Endothelial cell of umbilical vein (primary cell): ENCODE data around the gene TOM1L2. TPM values are rescaled to one million over a fixed set of nuclear protein-coding genes. Genes with fewer than 3 reads are reported as not detected.

Experiments
- BruUV-seq: library from RNA; stranded (reverse); fragments of 400-500 nt; replicated peaks from 2 replicates; lab custom pipeline; 2021; lab: Mats Ljungman, UMichigan
- CTCF ChIA-PET: fragments of 300-600, 350-600 bp; sonication (Branson Sonifier 250); formaldehyde crosslinking; loops from one replicate; lab custom pipeline; 2021; ENCODE audit warnings: antibody characterized with exemption, inconsistent platforms; lab: Charles Lee
- POLR2A ChIA-PET: fragments of 300-600, 350-600 bp; sonication (Branson Sonifier 250); formaldehyde crosslinking; loops from one replicate; lab custom pipeline; 2021; ENCODE audit warnings: antibody characterized with exemption, inconsistent platforms; lab: Charles Lee
- DNase-seq: peaks from one replicate; pipeline ENCODE4 v3.0.0-alpha.2; 2011; ENCODE audit warnings: low read depth, low spot score
- FAIRE-seq: peaks from 2 replicates; lab custom pipeline; 2011; peaks lifted over from hg19 to GRCh38; lab: Jason Lieb, UNC
- H2AFZ ChIP-seq: 2 replicates; pipeline ENCODE4 v1.6.0; 2012; ENCODE audit warnings: low read depth, low read length, control low read depth, inconsistent platforms
- H3K27ac ChIP-seq: 2 replicates; pipeline ENCODE4 v1.5.1; 2011; ENCODE audit warnings: low read depth, mild to moderate bottlenecking, control low read depth, low read length, moderate library complexity; ENCODE audit not compliant: insufficient read depth
- H3K27me3 ChIP-seq, 2 experiments: 2 replicates each; pipeline versions ENCODE4 v1.6.0 to v1.6.1; 2011; ENCODE audit warnings: low read length in 2 of 2, mixed read lengths in 1 of 2; ENCODE audit not compliant: control insufficient read depth in 2 of 2, insufficient read depth in 2 of 2
- H3K36me3 ChIP-seq, 2 experiments: 2 replicates in 1 of 2; 3 replicates in 1 of 2; pipeline ENCODE4 v1.5.1; 2011; ENCODE audit warnings: low read length in 2 of 2, mild to moderate bottlenecking in 1 of 2, moderate library complexity in 1 of 2; ENCODE audit not compliant: control insufficient read depth in 2 of 2, insufficient read depth in 2 of 2; ENCODE audit errors: extremely low read depth in 1 of 2
- H3K4me1 ChIP-seq: 3 replicates; pipeline ENCODE4 v1.5.1; 2011; ENCODE audit warnings: mild to moderate bottlenecking, low read length; ENCODE audit not compliant: control insufficient read depth, insufficient read depth; ENCODE audit errors: extremely low read depth
- H3K4me2 ChIP-seq: 2 replicates; pipeline ENCODE4 v1.6.1; 2011; ENCODE audit warnings: low read length, control low read depth, mixed read lengths; ENCODE audit not compliant: insufficient read depth
- H3K4me3 ChIP-seq, 3 experiments: fragments of 200-600 bp in 1 of 3; sonication (generic), shearing (Covaris generic) in 1 of 3; replicated peaks in 1 of 3; 2 replicates each; pipeline ENCODE4 v1.5.1; 2011 to 2016; ENCODE audit warnings: control low read depth in 3 of 3, low read length in 3 of 3, mild to moderate bottlenecking in 2 of 3, inconsistent platforms in 1 of 3, low read depth in 1 of 3, moderate library complexity in 1 of 3; ENCODE audit not compliant: insufficient read depth in 1 of 3
- H3K79me2 ChIP-seq: 2 replicates; pipeline ENCODE4 v1.6.0; 2012; ENCODE audit warnings: low read length, inconsistent platforms; ENCODE audit not compliant: control insufficient read depth, insufficient read depth
- H3K9ac ChIP-seq: replicated peaks from 2 replicates; pipeline ENCODE3; 2011; ENCODE audit warnings: low read length, control low read depth; ENCODE audit not compliant: insufficient read depth; ENCODE audit errors: extremely low read depth
- H3K9me1 ChIP-seq: replicated peaks from 3 replicates; pipeline ENCODE4 v1.6.0; 2011; ENCODE audit warnings: mild to moderate bottlenecking, low read length; ENCODE audit not compliant: control insufficient read depth, insufficient read depth; ENCODE audit errors: extremely low read depth
- H3K9me3 ChIP-seq: replicated peaks from 2 replicates; pipeline ENCODE4 v1.5.1; 2012; ENCODE audit warnings: low read length, inconsistent platforms; ENCODE audit not compliant: control insufficient read depth, insufficient read depth
- H4K20me1 ChIP-seq: replicated peaks from 2 replicates; pipeline ENCODE3; 2011; ENCODE audit warnings: mild to moderate bottlenecking, low read length; ENCODE audit not compliant: control insufficient read depth, insufficient read depth; ENCODE audit errors: extremely low read depth
- CTCF ChIP-seq, 2 donors: IDR thresholded peaks; 1 replicate in 1 of 2; 2 replicates in 1 of 2; pipeline ENCODE4 v1.5.1; 2011; ENCODE audit warnings: low read length in 2 of 2, mild to moderate bottlenecking in 2 of 2, moderate library complexity in 2 of 2, control low read depth in 1 of 2, inconsistent platforms in 1 of 2, low read depth in 1 of 2; ENCODE audit not compliant: insufficient read depth in 1 of 2; ENCODE audit errors: extremely low read depth in 1 of 2
- EZH2 ChIP-seq: IDR thresholded peaks from 2 replicates; pipeline ENCODE4 v1.6.1; 2012; ENCODE audit warnings: borderline replicate concordance, low read depth, mild to moderate bottlenecking, moderate library complexity, low read length, inconsistent platforms; ENCODE audit not compliant: severe bottlenecking
- FOS ChIP-seq: IDR thresholded peaks from 2 replicates; pipeline ENCODE4 v1.6.1; 2011; ENCODE audit warnings: mild to moderate bottlenecking, low read length, moderate library complexity, borderline replicate concordance; ENCODE audit not compliant: insufficient read depth
- GATA2 ChIP-seq: IDR thresholded peaks from 2 replicates; pipeline ENCODE4 v1.7.0; 2011; ENCODE audit warnings: low read depth, mild to moderate bottlenecking, moderate library complexity, mixed read lengths, low read length; ENCODE audit not compliant: insufficient read length, insufficient read depth
- JUN ChIP-seq: IDR thresholded peaks from 2 replicates; pipeline ENCODE4 v1.6.1; 2011; ENCODE audit warnings: borderline replicate concordance, low read depth; ENCODE audit not compliant: insufficient read length, insufficient read depth
- MAX ChIP-seq: IDR thresholded peaks from 2 replicates; pipeline ENCODE4 v1.6.1; 2011; ENCODE audit not compliant: insufficient read depth, insufficient read length
- MYC ChIP-seq: IDR thresholded peaks from one replicate; pipeline ENCODE4 v1.6.1; 2011; ENCODE audit warnings: mild to moderate bottlenecking, low read depth, low read length
- POLR2A ChIP-seq: IDR thresholded peaks from 2 replicates; pipeline ENCODE4 v1.6.1; 2012; ENCODE audit warnings: low read depth, mild to moderate bottlenecking, control low read depth, low read length
- POLR2AphosphoS5 ChIP-seq: IDR thresholded peaks from 2 replicates; pipeline ENCODE4 v1.6.1; 2012; ENCODE audit warnings: low read depth, mild to moderate bottlenecking, control low read depth, low read length, moderate library complexity; ENCODE audit not compliant: insufficient read depth
- dilution Hi-C: fragments of 300-500 bp; cut with MboI; formaldehyde crosslinking; loops from one replicate; pipeline ENCODE4 v1.15.0; 2019; ENCODE audit warnings: low sequenced_read_pairs; ENCODE audit not compliant: extremely low pct_ligation_motif_present
- intact Hi-C: fragments of 100-400 bp; cut with micrococcal nuclease; formaldehyde crosslinking; loops from one replicate; pipeline ENCODE4 v1.10.0; 2022
- polyA plus RNA-seq, 4 experiments: library from polyadenylated mRNA; depleted of rRNA in 3 of 4; stranded (reverse) in 3 of 4; unstranded in 1 of 4; fragments of >200 nt; gene quantifications; 2 replicates each; pipeline versions ENCODE4 v1.2.1 to v1.2.3, GENCODE V29; 2011 to 2012; ENCODE audit warnings: missing spikeins in 1 of 4
- total RNA-seq: library from RNA; stranded (reverse); gene quantifications from 2 replicates; pipeline ENCODE4 v1.2.3, GENCODE V29; 2021

Gene TOM1L2
- total and polyA plus RNA-seq, 2 donors (not counting 3 experiments of a cell fraction or from before 2014, with no cell fraction given), result 31.7 to 37.6 TPM

- peaks cover 10% of the 10 kb centered on the region for H3K4me1 ChIP-seq
- H3K9me3 ChIP-seq, result no peaks in the 10 kb centered on the region
- no peak overlapping the region for H3K4me2 ChIP-seq
- no peak overlapping the region for H3K27ac ChIP-seq
- H4K20me1 ChIP-seq, result no peaks in the 10 kb centered on the region
- dilution Hi-C loops (no loop called here), intact Hi-C loops (loop anchor here (5.0 kb wide), 1 partner anchor 608 kb away; the partner anchor contains the start of gene PLD6)
- no peaks in the 10 kb centered on the region for H3K9me1 ChIP-seq
- H3K9ac ChIP-seq, result no peak overlapping the region
- DNase-seq (no peak), FAIRE-seq (no peak)
- ChIA-PET CTCF (interaction anchor here (0.9 to 8.9 kb wide), 2 partner anchors 26 to 47 kb away, joined by 3 to 68 read pairs; no protein-coding TSS in a partner anchor), POLR2A (no interaction called here)
- peaks cover 19 to 32% of the 10 kb centered on the region in 2 experiments for H3K36me3 ChIP-seq
- no peak overlapping the region for H2AFZ ChIP-seq
- no peaks in the 10 kb centered on the region for H3K79me2 ChIP-seq
- no TSS peak for BruUV-seq
- TF ChIP-seq MYC (no peak), EZH2 (no peak), POLR2A (no peak), POLR2AphosphoS5 (no peak), MAX (no peak), FOS (no peak), GATA2 (no peak), JUN (no peak), CTCF (IDR thresholded peaks at IDR 0.05; ENCODE audit: extremely low read depth in 1 of 2, insufficient read depth in 1 of 2, low read depth in 1 of 2, low read length in 2 of 2) (no peak)
- H3K27me3 ChIP-seq, result no peaks in the 10 kb centered on the region
- no peak overlapping the region for H3K4me3 ChIP-seq
These were observed 157.2 kb downstream of the TOM1L2 start for GRCh38 chr17:17815062-17815406.
